Neural progenitor cell (in vitro differentiated cells): Measurements from ENCODE around the gene OR4K14.

Experiments
- CTCF ChIP-seq: fragments of 200-600 bp; sonication (generic); IDR thresholded peaks from 2 replicates; pipeline ENCODE4 v1.5.1; 2017; ENCODE audit warnings: antibody characterized with exemption, mild to moderate bottlenecking
- EZH2 ChIP-seq: fragments of 200-600 bp; sonication (generic); IDR thresholded peaks from 2 replicates; pipeline ENCODE4 v1.6.1; 2017; ENCODE audit warnings: antibody characterized with exemption, mild to moderate bottlenecking, moderate library complexity
- EZH2phosphoT487 ChIP-seq: fragments of 200-600 bp; sonication (generic); IDR thresholded peaks from 2 replicates; pipeline ENCODE4 v1.6.1; 2017; ENCODE audit warnings: antibody characterized with exemption

- no peak for TF ChIP-seq CTCF
- TF ChIP-seq EZH2 = no peak
- TF ChIP-seq EZH2phosphoT487 = no peak
Measured at GRCh38 chr14:20002319-20002718, 16.8 kb downstream of the OR4K14 start.
